ENCODE measurements around the gene ATP6V1G3. TPM values are rescaled to one million over a fixed set of nuclear protein-coding genes. Genes with fewer than 3 reads are reported as not detected.
A peak's percentile ranks its signal among the peaks of the same experiment; 100 is the strongest.

ATP6V1G3 gene
- total RNA-seq, 2 experiments from 2014 or later, result 0.66 TPM; not detected in 1

GRCh38 chr1:198550941-198551524 lies 10.6 kb upstream of the ATP6V1G3 start:
- Histone ChIP-seq H4K20me1 (ENCODE audit: insufficient read depth, low read length) (no peaks in the 10 kb centered on the region), H3K4me1 (ENCODE audit: insufficient read depth, low read length, poor library complexity, severe bottlenecking) (peaks cover 24% of the 10 kb centered on the region), H3K27ac (ENCODE audit: low read depth, low read length, poor library complexity, severe bottlenecking) (no peak overlapping the region), H3K4me2 (ENCODE audit: low read length) (no peak overlapping the region), H3K79me2 (ENCODE audit: insufficient read depth, low read depth, low read length) (no peaks in the 10 kb centered on the region), H3K4me3 (ENCODE audit: low read depth, low read length, poor library complexity, severe bottlenecking) (no peak overlapping the region), H3K36me3 (ENCODE audit: insufficient read depth, low read length) (no peaks in the 10 kb centered on the region), H2AFZ (ENCODE audit: low read length) (no peak overlapping the region), H3K9me2 (ENCODE audit: insufficient read depth, low read length) (no peaks in the 10 kb centered on the region), H3K9me3 (ENCODE audit: low read length) (no peaks in the 10 kb centered on the region)
- DNase-seq (ENCODE audit: low spot score), result no peak
- TF ChIP-seq EZH2phosphoT487 (IDR thresholded peaks at IDR 0.05; ENCODE audit: borderline replicate concordance, low read depth, low read length), result no peak
- no TSS peak for BruUV-seq (replicated peaks)
- intact Hi-C loops (cut with micrococcal nuclease; ENCODE audit: unreplicated experiment), result no loop called here
- CTCF ChIA-PET (ENCODE audit: unreplicated experiment), result no interaction called here
- POLR2A ChIA-PET, result interaction anchor here (0.6 to 1.5 kb wide), 5 partner anchors 8 to 67 kb away, joined by 3 to 6 read pairs (median 3); no protein-coding TSS in a partner anchor

DNA sequence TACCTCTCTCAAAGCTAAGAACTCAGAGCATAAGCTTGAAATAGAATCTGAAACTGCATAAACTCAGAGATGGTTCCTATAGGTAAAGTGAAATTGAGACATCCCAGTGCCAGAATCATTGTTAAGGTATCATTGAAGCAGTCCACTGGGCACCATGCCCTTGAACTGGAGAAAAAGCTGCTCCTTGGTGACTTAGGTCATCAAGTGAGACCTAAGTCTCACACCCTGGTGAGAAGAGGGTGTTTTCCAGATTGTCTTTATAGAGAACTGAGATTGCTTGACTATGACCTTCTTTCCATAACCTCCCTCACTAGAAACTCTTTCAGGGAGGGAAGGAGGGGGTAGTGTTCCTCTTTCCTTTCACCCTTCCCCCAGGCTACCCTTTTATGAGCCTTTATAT lies 9.4 kb upstream of the ATP6V1G3 start:
- TF ChIP-seq EZH2phosphoT487 (IDR thresholded peaks at IDR 0.05; ENCODE audit: borderline replicate concordance, low read depth, low read length), result no peak
- TF ChIP-seq, protein P1, sequence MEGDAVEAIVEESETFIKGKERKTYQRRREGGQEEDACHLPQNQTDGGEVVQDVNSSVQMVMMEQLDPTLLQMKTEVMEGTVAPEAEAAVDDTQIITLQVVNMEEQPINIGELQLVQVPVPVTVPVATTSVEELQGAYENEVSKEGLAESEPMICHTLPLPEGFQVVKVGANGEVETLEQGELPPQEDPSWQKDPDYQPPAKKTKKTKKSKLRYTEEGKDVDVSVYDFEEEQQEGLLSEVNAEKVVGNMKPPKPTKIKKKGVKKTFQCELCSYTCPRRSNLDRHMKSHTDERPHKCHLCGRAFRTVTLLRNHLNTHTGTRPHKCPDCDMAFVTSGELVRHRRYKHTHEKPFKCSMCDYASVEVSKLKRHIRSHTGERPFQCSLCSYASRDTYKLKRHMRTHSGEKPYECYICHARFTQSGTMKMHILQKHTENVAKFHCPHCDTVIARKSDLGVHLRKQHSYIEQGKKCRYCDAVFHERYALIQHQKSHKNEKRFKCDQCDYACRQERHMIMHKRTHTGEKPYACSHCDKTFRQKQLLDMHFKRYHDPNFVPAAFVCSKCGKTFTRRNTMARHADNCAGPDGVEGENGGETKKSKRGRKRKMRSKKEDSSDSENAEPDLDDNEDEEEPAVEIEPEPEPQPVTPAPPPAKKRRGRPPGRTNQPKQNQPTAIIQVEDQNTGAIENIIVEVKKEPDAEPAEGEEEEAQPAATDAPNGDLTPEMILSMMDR (conservative IDR thresholded peaks at IDR 0.05; ENCODE audit: low read length), result no peak
- Histone ChIP-seq H3K4me2 (ENCODE audit: low read length) (peak overlapping the region; percentile 18; the same call in 1 of the 2 replicates), H3K79me2 (ENCODE audit: insufficient read depth, low read depth, low read length) (no peaks in the 10 kb centered on the region), H4K20me1 (ENCODE audit: insufficient read depth, low read length) (no peaks in the 10 kb centered on the region), H3K4me1 (ENCODE audit: insufficient read depth, low read length, poor library complexity, severe bottlenecking) (peaks cover 25% of the 10 kb centered on the region), H3K4me3 (ENCODE audit: low read depth, low read length, poor library complexity, severe bottlenecking) (no peak overlapping the region), H3K27ac (ENCODE audit: low read depth, low read length, poor library complexity, severe bottlenecking) (no peak overlapping the region), H3K36me3 (ENCODE audit: insufficient read depth, low read length) (no peaks in the 10 kb centered on the region), H2AFZ (ENCODE audit: low read length) (peak overlapping the region; percentile 17; the same call in 1 of the 2 replicates), H3K9me2 (ENCODE audit: insufficient read depth, low read length) (no peaks in the 10 kb centered on the region), H3K9me3 (ENCODE audit: low read length) (peaks cover 8% of the 10 kb centered on the region; the same call in 1 of the 2 replicates)
- no TSS peak for BruUV-seq (replicated peaks)
- CTCF ChIA-PET (ENCODE audit: unreplicated experiment), result no interaction called here
- intact Hi-C loops (cut with micrococcal nuclease; ENCODE audit: unreplicated experiment), result no loop called here
- POLR2A ChIA-PET, result interaction anchor here (0.6 to 1.7 kb wide), 8 partner anchors 9 to 147 kb away, joined by 3 to 9 read pairs (median 3); partner anchors contain the start of gene ATP6V1G3
- no peak for DNase-seq (ENCODE audit: low spot score)

- ChIA-PET CTCF (ENCODE audit: unreplicated experiment) (no interaction called here), POLR2A (interaction anchor here (1.0 to 1.7 kb wide), 2 partner anchors 8 to 30 kb away, joined by 3 to 9 read pairs; partner anchors contain the start of gene ATP6V1G3)
- no peak for DNase-seq (ENCODE audit: low spot score)
- BruUV-seq (replicated peaks), result no TSS peak
- Histone ChIP-seq H3K79me2 (ENCODE audit: insufficient read depth, low read depth, low read length) (no peaks in the 10 kb centered on the region), H3K9me2 (ENCODE audit: insufficient read depth, low read length) (no peaks in the 10 kb centered on the region), H3K4me3 (ENCODE audit: low read depth, low read length, poor library complexity, severe bottlenecking) (no peak overlapping the region), H2AFZ (ENCODE audit: low read length) (no peak overlapping the region), H3K9me3 (ENCODE audit: low read length) (peaks cover 8% of the 10 kb centered on the region; the same call in 1 of the 2 replicates), H3K4me1 (ENCODE audit: insufficient read depth, low read length, poor library complexity, severe bottlenecking) (peaks cover 26% of the 10 kb centered on the region), H3K36me3 (ENCODE audit: insufficient read depth, low read length) (no peaks in the 10 kb centered on the region), H3K4me2 (ENCODE audit: low read length) (no peak overlapping the region), H4K20me1 (ENCODE audit: insufficient read depth, low read length) (no peaks in the 10 kb centered on the region), H3K27ac (ENCODE audit: low read depth, low read length, poor library complexity, severe bottlenecking) (no peak overlapping the region)
- TF ChIP-seq, protein P1 (conservative IDR thresholded peaks at IDR 0.05; ENCODE audit: low read length), result no peak
- no peak for TF ChIP-seq EZH2phosphoT487 (IDR thresholded peaks at IDR 0.05; ENCODE audit: borderline replicate concordance, low read depth, low read length)
- intact Hi-C loops (cut with micrococcal nuclease; ENCODE audit: unreplicated experiment), result no loop called here
Measured at GRCh38 chr1:198548890-198549289, 8.4 kb upstream of the ATP6V1G3 start.
